Left forelimb (tissue), 1 donor: ENCODE data around the gene MRPL10.

Source experiments
- DNase-seq: peaks from one replicate; pipeline ENCODE4 v3.0.0-alpha.2; 2018; ENCODE audit warnings: low spot score

MRPL10 gene

GRCh38 chr17:47831003-47831933, at the start of gene MRPL10, which contains the start of gene LRRC46:
TSS of gene MRPL10 (minus strand) at chr17:47831541. CDS start at chr17:47831511, 30 bp downstream.
TSS of gene LRRC46 (plus strand) at chr17:47831670. CDS start at chr17:47831990, 320 bp downstream.
- DNase-seq, result peak; percentile 96

- no peak for DNase-seq
These were observed 48.6 kb upstream of the MRPL10 start for GRCh38 chr17:47879776-47880454.

- DNase-seq, result no peak
These were observed 47.8 kb upstream of the MRPL10 start for GRCh38 chr17:47879028-47879585.

GRCh38 chr17:47878203-47879027, 47.1 kb upstream of the MRPL10 start:
- no peak for DNase-seq

GRCh38 chr17:47877368-47878034, 46.2 kb upstream of the MRPL10 start:
- DNase-seq, result no peak

GRCh38 chr17:47875011-47875985, 44.0 kb upstream of the MRPL10 start:
- no peak for DNase-seq

GRCh38 chr17:47873200-47874090, 42.1 kb upstream of the MRPL10 start:
- no peak for DNase-seq

GRCh38 chr17:47872651-47873161, 41.4 kb upstream of the MRPL10 start:
- DNase-seq, result no peak

GRCh38 chr17:47872019-47872650, 40.8 kb upstream of the MRPL10 start:
- DNase-seq, result no peak

GRCh38 chr17:47871048-47871447, 39.7 kb upstream of the MRPL10 start:
- DNase-seq, result no peak

GRCh38 chr17:47870056-47870455, 38.7 kb upstream of the MRPL10 start:
- no peak for DNase-seq

- DNase-seq, result no peak
These were observed 37.8 kb upstream of the MRPL10 start for GRCh38 chr17:47869114-47869513.

GRCh38 chr17:47867813-47868533, 36.6 kb upstream of the MRPL10 start:
- DNase-seq, result no peak

GRCh38 chr17:47866941-47867340, 35.6 kb upstream of the MRPL10 start:
- no peak for DNase-seq

- no peak for DNase-seq
These were observed 33.5 kb upstream of the MRPL10 start for GRCh38 chr17:47864791-47865216.

- no peak for DNase-seq
These were observed 31.5 kb upstream of the MRPL10 start for GRCh38 chr17:47862621-47863440.

- DNase-seq, result no peak
These were observed 29.0 kb upstream of the MRPL10 start for GRCh38 chr17:47860386-47860785.
